HG03108 (cell line): ENCODE results near the gene EXOSC3.
"Not testable (repeated sequence)": the region's sequence is repeated elsewhere in the genome, so short reads cannot be mapped to it uniquely, and the experiment has no call there.

ENCODE experiments used
- ATAC-seq: cut with Tn5 transposase; IDR thresholded peaks from one replicate; pipeline ENCODE4 v1.9.1; 2021; ENCODE audit warnings: moderate library complexity; ENCODE audit not compliant: unreplicated experiment

EXOSC3 gene

GRCh38 chr9:37776328-37776727 lies 8.5 kb downstream of the EXOSC3 start:
- no peak for ATAC-seq

GRCh38 chr9:37775216-37775919 lies 9.5 kb downstream of the EXOSC3 start:
- no peak for ATAC-seq

- no peak for ATAC-seq
These were observed 14.9 kb downstream of the EXOSC3 start for GRCh38 chr9:37769995-37770394.

- ATAC-seq = no peak
These were observed 15.6 kb downstream of the EXOSC3 start for GRCh38 chr9:37769306-37769705.

- not testable (repeated sequence) for ATAC-seq
These were observed 19.6 kb downstream of the EXOSC3 start for GRCh38 chr9:37765263-37765662.

- no peak for ATAC-seq
These were observed 23.4 kb downstream of the EXOSC3 start for GRCh38 chr9:37761511-37761910.

GRCh38 chr9:37760416-37761161 lies 24.3 kb downstream of the EXOSC3 start:
- ATAC-seq = no peak

- ATAC-seq = no peak
These were observed 26.1 kb downstream of the EXOSC3 start for GRCh38 chr9:37758747-37759146.

GRCh38 chr9:37753489-37754190 lies 31.2 kb downstream of the EXOSC3 start, which contains the start of gene TRMT10B:
TRMT10B (plus strand) TSS chr9:37753805; CDS start chr9:37761932, 8,127 bp downstream.
- ATAC-seq = peak; percentile 76

- ATAC-seq = no peak
These were observed 32.0 kb downstream of the EXOSC3 start for GRCh38 chr9:37752642-37753488.

- ATAC-seq = not testable (repeated sequence)
These were observed 32.8 kb downstream of the EXOSC3 start for GRCh38 chr9:37752112-37752511.

- not testable (repeated sequence) for ATAC-seq
These were observed 33.2 kb downstream of the EXOSC3 start for GRCh38 chr9:37751704-37752103.

GRCh38 chr9:37751186-37751585 lies 33.7 kb downstream of the EXOSC3 start:
- ATAC-seq = no peak

GRCh38 chr9:37749129-37749528 lies 35.7 kb downstream of the EXOSC3 start:
- no peak for ATAC-seq

- ATAC-seq = no peak
These were observed 37.6 kb downstream of the EXOSC3 start for GRCh38 chr9:37747271-37747753.

- no peak for ATAC-seq
These were observed 38.2 kb downstream of the EXOSC3 start for GRCh38 chr9:37746448-37747270.

GRCh38 chr9:37745970-37746369 lies 38.9 kb downstream of the EXOSC3 start:
- no peak for ATAC-seq

- ATAC-seq = no peak
These were observed 44.1 kb downstream of the EXOSC3 start for GRCh38 chr9:37740631-37741328.

GRCh38 chr9:37740128-37740527 lies 44.7 kb downstream of the EXOSC3 start:
- ATAC-seq = no peak
